Progenitor cell of endocrine pancreas (in vitro differentiated cells): ENCODE data around the gene HHIPL1. TPM values are rescaled to one million over a fixed set of nuclear protein-coding genes. Genes with fewer than 3 reads are reported as not detected.

Experiments used
- DNase-seq: peaks from one replicate; pipeline ENCODE4 v3.0.0; 2021; ENCODE audit warnings: low spot score; ENCODE audit not compliant: unreplicated experiment
- H3K27ac Mint-ChIP-seq: 2 replicates; pipeline ENCODE4 v1.8.0; 2021; ENCODE audit warnings: mild to moderate bottlenecking, moderate library complexity, mixed read lengths
- H3K27me3 Mint-ChIP-seq: 2 replicates; pipeline ENCODE4 v1.8.0; 2021; ENCODE audit warnings: mixed read lengths
- H3K36me3 Mint-ChIP-seq: 2 replicates; pipeline ENCODE4 v1.8.0; 2022; ENCODE audit warnings: mixed read lengths; ENCODE audit not compliant: insufficient read depth
- H3K4me1 Mint-ChIP-seq: 2 replicates; pipeline ENCODE4 v1.8.0; 2021; ENCODE audit warnings: low read depth, mixed read lengths
- H3K4me3 Mint-ChIP-seq: 2 replicates; pipeline ENCODE4 v1.8.0; 2021; ENCODE audit warnings: low read depth, mild to moderate bottlenecking, moderate library complexity, mixed read lengths
- H3K9me3 Mint-ChIP-seq: 2 replicates; pipeline ENCODE4 v1.8.0; 2021; ENCODE audit warnings: low read depth, mixed read lengths
- total RNA-seq: library from RNA; stranded (reverse); gene quantifications from 2 replicates; pipeline ENCODE4 v1.2.1, GENCODE V29; 2021
- TF ChIP-seq, protein P1 (sequence below): fragments of 200-600 bp; sonication (generic); IDR thresholded peaks from one replicate; pipeline ENCODE4 v1.5.0; 2021; ENCODE audit warnings: antibody characterized with exemption, mild to moderate bottlenecking; ENCODE audit not compliant: unreplicated experiment

Gene HHIPL1
- total RNA-seq, 1 donor from 2014 or later = 0.65 TPM

DNA sequence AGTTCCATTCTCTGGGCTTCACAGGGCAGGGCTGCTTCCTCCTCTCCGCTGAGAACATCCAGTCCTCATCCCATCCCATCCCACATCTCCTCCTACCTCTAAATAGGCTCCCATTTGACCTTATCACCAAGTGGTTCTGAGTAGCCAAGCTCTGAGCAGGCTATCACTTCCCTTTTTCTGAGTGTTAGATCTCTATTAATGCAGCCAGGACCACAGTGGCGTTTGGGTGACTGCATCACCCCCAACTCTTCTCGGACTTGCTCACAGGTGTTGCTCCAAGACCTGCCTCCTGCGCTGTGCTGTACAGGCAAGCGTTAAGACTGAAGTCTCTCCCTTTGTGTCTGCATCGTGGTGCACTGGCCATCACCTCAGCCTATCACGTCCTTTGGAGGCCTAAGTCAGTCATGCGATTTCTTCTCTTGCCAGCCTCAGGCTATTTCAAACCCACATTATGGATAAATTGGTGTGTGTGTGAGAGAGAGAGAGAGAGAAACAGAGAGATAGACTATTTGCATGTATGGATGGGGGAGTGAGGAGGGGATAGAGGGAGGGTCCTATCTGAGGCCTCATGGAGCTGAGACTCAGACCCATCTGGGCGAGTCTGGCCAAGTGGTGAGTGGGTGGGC is 12.4 kb upstream of the HHIPL1 start:
- no peaks in the 10 kb centered on the region for H3K36me3 Mint-ChIP-seq
- TF ChIP-seq, protein P1, sequence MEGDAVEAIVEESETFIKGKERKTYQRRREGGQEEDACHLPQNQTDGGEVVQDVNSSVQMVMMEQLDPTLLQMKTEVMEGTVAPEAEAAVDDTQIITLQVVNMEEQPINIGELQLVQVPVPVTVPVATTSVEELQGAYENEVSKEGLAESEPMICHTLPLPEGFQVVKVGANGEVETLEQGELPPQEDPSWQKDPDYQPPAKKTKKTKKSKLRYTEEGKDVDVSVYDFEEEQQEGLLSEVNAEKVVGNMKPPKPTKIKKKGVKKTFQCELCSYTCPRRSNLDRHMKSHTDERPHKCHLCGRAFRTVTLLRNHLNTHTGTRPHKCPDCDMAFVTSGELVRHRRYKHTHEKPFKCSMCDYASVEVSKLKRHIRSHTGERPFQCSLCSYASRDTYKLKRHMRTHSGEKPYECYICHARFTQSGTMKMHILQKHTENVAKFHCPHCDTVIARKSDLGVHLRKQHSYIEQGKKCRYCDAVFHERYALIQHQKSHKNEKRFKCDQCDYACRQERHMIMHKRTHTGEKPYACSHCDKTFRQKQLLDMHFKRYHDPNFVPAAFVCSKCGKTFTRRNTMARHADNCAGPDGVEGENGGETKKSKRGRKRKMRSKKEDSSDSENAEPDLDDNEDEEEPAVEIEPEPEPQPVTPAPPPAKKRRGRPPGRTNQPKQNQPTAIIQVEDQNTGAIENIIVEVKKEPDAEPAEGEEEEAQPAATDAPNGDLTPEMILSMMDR = no peak
- H3K27me3 Mint-ChIP-seq = peaks cover 22% of the 10 kb centered on the region
- no peak for DNase-seq
- H3K4me3 Mint-ChIP-seq = no peak overlapping the region
- H3K4me1 Mint-ChIP-seq = no peaks in the 10 kb centered on the region
- H3K9me3 Mint-ChIP-seq = no peaks in the 10 kb centered on the region
- H3K27ac Mint-ChIP-seq = no peak overlapping the region

DNA sequence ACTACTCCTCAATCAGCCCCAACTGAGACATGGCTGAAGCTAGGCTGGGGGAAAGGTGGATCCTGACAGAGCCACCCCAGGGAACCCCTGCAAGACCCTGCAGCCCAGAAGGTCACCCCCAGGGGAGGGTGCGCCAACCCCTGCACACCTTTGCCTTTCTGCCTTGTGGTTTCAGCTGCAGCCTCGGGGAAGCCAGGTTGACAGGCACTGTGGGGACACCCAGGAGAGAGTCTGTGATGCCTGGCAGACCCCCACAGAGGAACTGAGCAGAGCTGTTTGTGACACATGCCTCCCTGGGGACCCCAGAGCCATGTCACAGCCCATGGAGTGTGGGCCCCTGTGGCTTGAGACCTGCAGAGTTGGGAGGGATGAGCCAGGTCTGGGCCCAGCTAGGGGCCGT is 11.8 kb upstream of the HHIPL1 start:
- peaks cover 18% of the 10 kb centered on the region for H3K27me3 Mint-ChIP-seq
- no peaks in the 10 kb centered on the region for H3K4me1 Mint-ChIP-seq
- DNase-seq = no peak
- H3K36me3 Mint-ChIP-seq = no peaks in the 10 kb centered on the region
- no peak overlapping the region for H3K27ac Mint-ChIP-seq
- TF ChIP-seq, protein P1 = no peak
- no peaks in the 10 kb centered on the region for H3K9me3 Mint-ChIP-seq
- H3K4me3 Mint-ChIP-seq = no peak overlapping the region

DNA sequence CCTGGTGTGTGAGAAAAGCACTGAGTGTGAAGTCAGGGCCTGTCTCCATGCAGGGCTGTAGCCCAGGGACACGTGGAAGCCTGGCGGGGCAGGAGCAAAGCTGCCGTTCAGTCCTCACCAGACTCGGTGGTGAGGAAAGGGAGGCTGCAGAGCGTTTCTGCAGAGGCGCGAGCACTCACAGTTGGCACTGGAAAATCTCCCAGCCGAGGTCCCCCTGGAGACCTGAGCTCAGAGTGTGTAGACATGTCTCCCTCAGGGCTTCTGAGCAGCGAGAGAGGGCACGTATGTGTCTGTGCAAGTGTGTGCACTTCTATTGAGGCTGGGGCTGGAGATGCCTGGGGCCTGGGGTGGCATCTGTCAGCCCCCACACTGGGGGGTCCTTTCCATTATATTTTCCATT is 11.0 kb upstream of the HHIPL1 start:
- H3K36me3 Mint-ChIP-seq = no peaks in the 10 kb centered on the region
- TF ChIP-seq, protein P1 = no peak
- no peaks in the 10 kb centered on the region for H3K9me3 Mint-ChIP-seq
- H3K4me3 Mint-ChIP-seq = no peak overlapping the region
- no peak for DNase-seq
- H3K4me1 Mint-ChIP-seq = no peaks in the 10 kb centered on the region
- H3K27ac Mint-ChIP-seq = no peak overlapping the region
- H3K27me3 Mint-ChIP-seq = peaks cover 18% of the 10 kb centered on the region

DNA sequence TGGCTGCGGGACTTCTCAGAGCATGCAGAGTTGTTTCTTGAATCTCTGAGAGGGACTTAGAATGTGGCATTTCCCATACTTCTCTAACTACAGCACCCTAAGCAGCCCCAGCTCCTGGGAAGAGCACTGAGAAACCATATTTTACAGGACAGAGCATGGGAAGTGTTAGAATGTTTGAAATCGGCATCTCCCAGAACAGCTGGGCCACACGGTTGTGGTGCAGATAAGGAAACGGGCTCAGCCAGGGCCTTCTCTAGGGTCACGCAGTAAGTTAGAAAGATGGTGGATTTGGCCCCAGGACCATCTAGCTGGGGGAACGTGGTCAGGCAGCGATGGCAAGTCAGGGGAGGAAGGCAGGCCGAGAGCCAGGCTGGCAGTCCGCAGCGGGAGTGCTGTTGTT is 10.5 kb upstream of the HHIPL1 start:
- TF ChIP-seq, protein P1 = no peak
- peaks cover 18% of the 10 kb centered on the region for H3K27me3 Mint-ChIP-seq
- no peaks in the 10 kb centered on the region for H3K36me3 Mint-ChIP-seq
- DNase-seq = no peak
- no peaks in the 10 kb centered on the region for H3K9me3 Mint-ChIP-seq
- no peak overlapping the region for H3K27ac Mint-ChIP-seq
- H3K4me1 Mint-ChIP-seq = no peaks in the 10 kb centered on the region
- H3K4me3 Mint-ChIP-seq = no peak overlapping the region

DNA sequence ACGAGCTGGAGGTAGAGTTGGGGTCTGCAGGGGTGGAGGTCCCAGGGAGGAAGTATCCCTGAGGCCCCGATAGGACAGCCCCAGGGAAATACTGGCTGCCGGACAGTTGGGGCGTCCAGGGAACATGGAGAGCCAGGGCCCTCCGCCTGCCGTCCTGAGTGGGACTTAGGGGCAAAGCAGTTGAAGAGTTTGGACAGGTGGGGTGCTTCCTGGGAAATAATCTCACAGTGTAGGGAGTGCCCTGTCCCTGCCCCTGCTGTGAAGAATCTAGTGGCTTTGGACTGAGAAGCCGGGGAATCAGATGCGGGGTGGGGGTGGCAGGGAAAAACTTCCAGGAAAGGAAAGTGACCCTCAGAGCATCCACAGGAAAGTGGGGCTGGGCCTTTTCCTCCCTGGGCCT is 9.8 kb upstream of the HHIPL1 start:
- DNase-seq = no peak
- Mint-ChIP-seq H3K4me3 (no peak overlapping the region), H3K27ac (no peak overlapping the region), H3K27me3 (peaks cover 18% of the 10 kb centered on the region), H3K4me1 (no peaks in the 10 kb centered on the region), H3K9me3 (no peaks in the 10 kb centered on the region), H3K36me3 (no peaks in the 10 kb centered on the region)
- TF ChIP-seq, protein P1 = no peak
